Neural cell (in vitro differentiated cells): ENCODE results near the gene GOLGA6L10.
"Not testable (repeated sequence)": the region's sequence is repeated elsewhere in the genome, so short reads cannot be mapped to it uniquely, and the experiment has no call there.

ENCODE experiments used
- EZH2 ChIP-seq: fragments of 200-600, 300-800 bp; shearing (Covaris generic), sonication (generic); IDR thresholded peaks from 2 replicates; pipeline ENCODE4 v1.6.1; 2014; ENCODE audit warnings: antibody characterized with exemption, low read length, borderline replicate concordance, mild to moderate bottlenecking; ENCODE audit not compliant: insufficient read depth, poor library complexity, severe bottlenecking
- RAD21 ChIP-seq: fragments of 450-650 bp; conservative IDR thresholded peaks from 2 replicates; pipeline ENCODE4 v1.6.1; 2014; ENCODE audit warnings: antibody characterized with exemption, mild to moderate bottlenecking, moderate library complexity
- TF ChIP-seq, protein P1 (sequence below): fragments of 450-650 bp; IDR thresholded peaks from 2 replicates; pipeline ENCODE4 v1.5.1; 2014; ENCODE audit warnings: antibody characterized with exemption, mild to moderate bottlenecking, moderate library complexity; ENCODE audit not compliant: poor library complexity, severe bottlenecking

GRCh38 chr15:82344421-82344820 lies 4.9 kb downstream of the GOLGA6L10 start:
- TF ChIP-seq, protein P1, sequence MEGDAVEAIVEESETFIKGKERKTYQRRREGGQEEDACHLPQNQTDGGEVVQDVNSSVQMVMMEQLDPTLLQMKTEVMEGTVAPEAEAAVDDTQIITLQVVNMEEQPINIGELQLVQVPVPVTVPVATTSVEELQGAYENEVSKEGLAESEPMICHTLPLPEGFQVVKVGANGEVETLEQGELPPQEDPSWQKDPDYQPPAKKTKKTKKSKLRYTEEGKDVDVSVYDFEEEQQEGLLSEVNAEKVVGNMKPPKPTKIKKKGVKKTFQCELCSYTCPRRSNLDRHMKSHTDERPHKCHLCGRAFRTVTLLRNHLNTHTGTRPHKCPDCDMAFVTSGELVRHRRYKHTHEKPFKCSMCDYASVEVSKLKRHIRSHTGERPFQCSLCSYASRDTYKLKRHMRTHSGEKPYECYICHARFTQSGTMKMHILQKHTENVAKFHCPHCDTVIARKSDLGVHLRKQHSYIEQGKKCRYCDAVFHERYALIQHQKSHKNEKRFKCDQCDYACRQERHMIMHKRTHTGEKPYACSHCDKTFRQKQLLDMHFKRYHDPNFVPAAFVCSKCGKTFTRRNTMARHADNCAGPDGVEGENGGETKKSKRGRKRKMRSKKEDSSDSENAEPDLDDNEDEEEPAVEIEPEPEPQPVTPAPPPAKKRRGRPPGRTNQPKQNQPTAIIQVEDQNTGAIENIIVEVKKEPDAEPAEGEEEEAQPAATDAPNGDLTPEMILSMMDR, result not testable (repeated sequence)
- TF ChIP-seq RAD21, EZH2: not testable (repeated sequence)
